A549 (cell line): Measurements from ENCODE around the gene FMNL3.
A peak's percentile ranks its signal among the peaks of the same experiment; 100 is the strongest.

ENCODE experiments used
- BHLHE40 ChIP-seq: IDR thresholded peaks from 2 replicates; pipeline ENCODE4 v1.6.1; 2012; ENCODE audit warnings: low read depth, low read length, inconsistent platforms
- CTCF ChIP-seq: fragments of >200 bp; sonication (Bioruptor Twin); formaldehyde crosslinking; IDR thresholded peaks from 3 replicates; pipeline ENCODE4 v1.5.1; 2016
- HMGXB4 ChIP-seq: fragments of 250-450 bp; sonication (Bioruptor Pico); IDR thresholded peaks from 2 replicates; pipeline ENCODE4 v1.5.0; 2021; ENCODE audit warnings: mild to moderate bottlenecking, moderate library complexity, borderline replicate concordance
- NFE2L2 ChIP-seq: fragments of 150-350 bp; conservative IDR thresholded peaks from 2 replicates; pipeline ENCODE4 v1.6.1; 2014; ENCODE audit warnings: low read length

GRCh38 chr12:49644620-49644994 is 62.6 kb downstream of the FMNL3 start:
- TF ChIP-seq CTCF: peak; percentile 90
- no peak for TF ChIP-seq HMGXB4 (CRISPR knock-in tag)
- TF ChIP-seq NFE2L2: no peak
- TF ChIP-seq BHLHE40: no peak
